Retinal pigment epithelial cell (primary cell): ENCODE measurements around the gene TNPO3.

Source experiments
- DNase-seq: peaks from one replicate; pipeline ENCODE4 v3.0.0-alpha.2; 2010; ENCODE audit warnings: low read depth
- H3K4me3 ChIP-seq: 2 replicates; pipeline ENCODE4 v1.5.1; 2011; ENCODE audit warnings: mild to moderate bottlenecking, low read length, control low read depth, moderate library complexity
- TF ChIP-seq, protein P1 (sequence below): conservative IDR thresholded peaks from 2 replicates; pipeline ENCODE4 v1.5.1; 2011; ENCODE audit warnings: low read depth, low read length, control low read depth, inconsistent platforms

Gene TNPO3

DNA sequence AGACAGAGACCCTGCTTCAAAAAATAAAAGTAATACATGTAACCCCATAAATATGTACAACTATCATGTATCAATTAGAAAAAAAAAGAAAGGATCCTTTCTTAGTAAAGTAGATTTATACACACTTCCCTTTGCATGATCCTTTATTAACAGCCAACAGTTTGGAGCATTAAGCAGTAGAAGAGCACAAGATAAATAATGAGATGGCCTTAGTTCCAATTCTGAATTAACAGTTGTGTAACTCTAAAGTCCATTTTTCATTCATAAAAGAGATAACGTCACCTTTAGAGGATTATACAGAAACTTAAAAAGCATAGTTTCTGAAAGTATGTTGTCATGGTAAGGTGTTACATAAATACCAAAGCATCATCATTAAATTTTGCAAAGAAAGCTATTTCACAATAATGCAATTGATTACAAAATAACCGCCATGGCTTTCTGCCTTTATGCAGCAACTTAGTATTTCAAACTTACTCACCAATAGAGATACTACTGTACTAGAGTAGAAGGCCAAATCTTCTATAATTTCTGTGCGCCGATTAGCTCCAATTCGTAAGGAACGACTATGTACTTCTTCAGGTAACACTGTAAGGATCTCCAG is 40.3 kb downstream of the TNPO3 start:
- H3K4me3 ChIP-seq = no peak overlapping the region
- DNase-seq = no peak
- TF ChIP-seq, protein P1, sequence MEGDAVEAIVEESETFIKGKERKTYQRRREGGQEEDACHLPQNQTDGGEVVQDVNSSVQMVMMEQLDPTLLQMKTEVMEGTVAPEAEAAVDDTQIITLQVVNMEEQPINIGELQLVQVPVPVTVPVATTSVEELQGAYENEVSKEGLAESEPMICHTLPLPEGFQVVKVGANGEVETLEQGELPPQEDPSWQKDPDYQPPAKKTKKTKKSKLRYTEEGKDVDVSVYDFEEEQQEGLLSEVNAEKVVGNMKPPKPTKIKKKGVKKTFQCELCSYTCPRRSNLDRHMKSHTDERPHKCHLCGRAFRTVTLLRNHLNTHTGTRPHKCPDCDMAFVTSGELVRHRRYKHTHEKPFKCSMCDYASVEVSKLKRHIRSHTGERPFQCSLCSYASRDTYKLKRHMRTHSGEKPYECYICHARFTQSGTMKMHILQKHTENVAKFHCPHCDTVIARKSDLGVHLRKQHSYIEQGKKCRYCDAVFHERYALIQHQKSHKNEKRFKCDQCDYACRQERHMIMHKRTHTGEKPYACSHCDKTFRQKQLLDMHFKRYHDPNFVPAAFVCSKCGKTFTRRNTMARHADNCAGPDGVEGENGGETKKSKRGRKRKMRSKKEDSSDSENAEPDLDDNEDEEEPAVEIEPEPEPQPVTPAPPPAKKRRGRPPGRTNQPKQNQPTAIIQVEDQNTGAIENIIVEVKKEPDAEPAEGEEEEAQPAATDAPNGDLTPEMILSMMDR = no peak

- no peak overlapping the region for H3K4me3 ChIP-seq
- no peak for DNase-seq
- TF ChIP-seq, protein P1 = no peak
Observed at GRCh38 chr7:129013048-129013724, 41.7 kb downstream of the TNPO3 start.

DNA sequence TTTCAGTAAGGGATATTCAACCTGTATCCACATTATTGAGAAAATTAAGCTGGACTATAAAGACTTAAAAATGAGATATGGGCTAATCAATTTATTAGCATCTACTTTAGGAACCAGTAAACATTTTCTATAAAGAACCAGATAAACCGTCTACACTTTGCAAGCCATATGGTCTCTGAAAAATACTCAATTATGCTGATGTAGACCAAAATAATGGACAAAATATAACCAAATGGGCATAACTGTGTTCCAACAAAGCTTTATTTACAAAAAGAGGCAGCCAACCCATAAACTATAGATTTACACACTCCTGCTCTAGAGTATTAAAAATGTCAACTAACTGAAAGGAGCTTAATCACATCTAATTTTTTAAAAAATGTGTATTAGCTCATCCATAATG is 42.3 kb downstream of the TNPO3 start:
- TF ChIP-seq, protein P1 = no peak
- H3K4me3 ChIP-seq = no peak overlapping the region
- DNase-seq = no peak

DNA sequence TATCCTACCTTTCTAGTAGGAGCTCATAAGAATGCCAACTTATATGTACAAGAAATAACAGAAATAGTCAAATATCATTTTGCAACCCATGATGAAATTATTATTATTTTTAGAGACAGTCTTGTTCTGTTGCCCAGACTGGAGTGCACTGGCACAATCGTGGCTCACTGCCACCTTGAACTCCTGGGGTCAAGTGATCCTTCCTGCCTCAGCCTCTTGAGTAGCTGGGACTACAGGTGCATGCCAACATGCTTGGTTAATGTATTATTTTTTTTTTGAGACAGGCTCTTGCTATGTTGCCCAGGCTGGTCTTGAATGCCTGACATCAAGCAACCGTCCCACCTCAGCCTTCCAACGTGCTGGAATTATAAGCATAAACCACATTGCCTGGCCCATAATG is 44.8 kb downstream of the TNPO3 start:
- no peak overlapping the region for H3K4me3 ChIP-seq
- no peak for DNase-seq
- TF ChIP-seq, protein P1 = no peak

GRCh38 chr7:129009437-129009836 is 45.5 kb downstream of the TNPO3 start:
- DNase-seq = no peak
- no peak overlapping the region for H3K4me3 ChIP-seq
- TF ChIP-seq, protein P1 = no peak

DNA sequence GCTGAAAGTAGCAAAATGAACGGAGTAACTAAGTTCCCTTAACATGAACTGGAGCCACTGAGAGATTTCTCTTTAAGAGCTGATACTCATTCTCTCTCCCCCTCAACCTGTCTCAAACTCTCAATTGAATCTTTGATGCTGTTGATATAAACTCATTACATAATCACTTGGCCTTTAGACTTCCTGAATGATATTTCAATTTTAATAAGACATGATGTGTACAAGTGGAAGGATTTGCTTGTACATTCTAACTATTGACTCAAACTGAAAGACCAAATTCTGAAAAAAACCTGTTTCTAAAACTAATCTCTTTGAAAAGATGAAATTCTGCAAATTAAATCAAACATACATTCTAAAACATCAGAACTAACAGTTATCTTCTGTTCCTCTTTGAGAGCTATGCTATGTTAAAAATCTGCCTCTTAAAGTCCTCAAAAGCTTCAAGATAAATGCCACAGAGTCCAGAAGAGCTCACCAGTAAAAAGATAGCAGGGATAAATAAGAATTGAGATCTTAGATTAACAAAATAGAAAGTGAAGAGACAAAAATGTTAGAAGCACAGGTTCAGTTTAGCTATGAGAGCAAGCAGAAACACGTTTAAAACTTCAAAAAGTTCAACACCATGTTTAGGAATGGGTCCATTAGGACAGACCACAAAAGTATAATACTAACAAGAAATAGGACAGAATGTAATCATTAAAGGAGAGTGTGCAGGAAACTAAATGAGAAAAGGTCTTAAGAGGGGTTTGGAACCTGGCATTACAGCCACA is 46.1 kb downstream of the TNPO3 start:
- TF ChIP-seq, protein P1 = no peak
- DNase-seq = no peak
- H3K4me3 ChIP-seq = no peak overlapping the region
